ENCODE results near the gene TBC1D19.

- no peak for TF ChIP-seq CTCF (IDR thresholded peaks at IDR 0.05; ENCODE audit: poor library complexity)
- TF ChIP-seq EZH2phosphoT487 (IDR thresholded peaks at IDR 0.05; ENCODE audit: low read depth, severe bottlenecking, unreplicated experiment): no peak
Measured at GRCh38 chr4:26573389-26573794, 10.5 kb upstream of the TBC1D19 start.

Measured in hepatocyte (in vitro differentiated cells).